Progenitor cell of endocrine pancreas (in vitro differentiated cells): Measurements from ENCODE around the gene FETUB. TPM values are rescaled to one million over a fixed set of nuclear protein-coding genes. Genes with fewer than 3 reads are reported as not detected.

Source experiments
- DNase-seq: peaks from one replicate; pipeline ENCODE4 v3.0.0; 2021; ENCODE audit warnings: low spot score; ENCODE audit not compliant: unreplicated experiment
- H3K27ac Mint-ChIP-seq: 2 replicates; pipeline ENCODE4 v1.8.0; 2021; ENCODE audit warnings: mild to moderate bottlenecking, moderate library complexity, mixed read lengths
- H3K27me3 Mint-ChIP-seq: 2 replicates; pipeline ENCODE4 v1.8.0; 2021; ENCODE audit warnings: mixed read lengths
- H3K36me3 Mint-ChIP-seq: 2 replicates; pipeline ENCODE4 v1.8.0; 2022; ENCODE audit warnings: mixed read lengths; ENCODE audit not compliant: insufficient read depth
- H3K4me1 Mint-ChIP-seq: 2 replicates; pipeline ENCODE4 v1.8.0; 2021; ENCODE audit warnings: low read depth, mixed read lengths
- H3K4me3 Mint-ChIP-seq: 2 replicates; pipeline ENCODE4 v1.8.0; 2021; ENCODE audit warnings: low read depth, mild to moderate bottlenecking, moderate library complexity, mixed read lengths
- H3K9me3 Mint-ChIP-seq: 2 replicates; pipeline ENCODE4 v1.8.0; 2021; ENCODE audit warnings: low read depth, mixed read lengths
- total RNA-seq: library from RNA; stranded (reverse); gene quantifications from 2 replicates; pipeline ENCODE4 v1.2.1, GENCODE V29; 2021
- TF ChIP-seq, protein P1 (sequence below): fragments of 200-600 bp; sonication (generic); IDR thresholded peaks from one replicate; pipeline ENCODE4 v1.5.0; 2021; ENCODE audit warnings: antibody characterized with exemption, mild to moderate bottlenecking; ENCODE audit not compliant: unreplicated experiment

FETUB gene
- total RNA-seq, 1 donor from 2014 or later = not detected

GRCh38 chr3:186614597-186615483 is 25.4 kb upstream of the FETUB start:
- TF ChIP-seq, protein P1, sequence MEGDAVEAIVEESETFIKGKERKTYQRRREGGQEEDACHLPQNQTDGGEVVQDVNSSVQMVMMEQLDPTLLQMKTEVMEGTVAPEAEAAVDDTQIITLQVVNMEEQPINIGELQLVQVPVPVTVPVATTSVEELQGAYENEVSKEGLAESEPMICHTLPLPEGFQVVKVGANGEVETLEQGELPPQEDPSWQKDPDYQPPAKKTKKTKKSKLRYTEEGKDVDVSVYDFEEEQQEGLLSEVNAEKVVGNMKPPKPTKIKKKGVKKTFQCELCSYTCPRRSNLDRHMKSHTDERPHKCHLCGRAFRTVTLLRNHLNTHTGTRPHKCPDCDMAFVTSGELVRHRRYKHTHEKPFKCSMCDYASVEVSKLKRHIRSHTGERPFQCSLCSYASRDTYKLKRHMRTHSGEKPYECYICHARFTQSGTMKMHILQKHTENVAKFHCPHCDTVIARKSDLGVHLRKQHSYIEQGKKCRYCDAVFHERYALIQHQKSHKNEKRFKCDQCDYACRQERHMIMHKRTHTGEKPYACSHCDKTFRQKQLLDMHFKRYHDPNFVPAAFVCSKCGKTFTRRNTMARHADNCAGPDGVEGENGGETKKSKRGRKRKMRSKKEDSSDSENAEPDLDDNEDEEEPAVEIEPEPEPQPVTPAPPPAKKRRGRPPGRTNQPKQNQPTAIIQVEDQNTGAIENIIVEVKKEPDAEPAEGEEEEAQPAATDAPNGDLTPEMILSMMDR = peak; percentile 91
- Mint-ChIP-seq H3K27ac (no peak overlapping the region), H3K36me3 (no peaks in the 10 kb centered on the region), H3K4me3 (no peak overlapping the region), H3K9me3 (no peaks in the 10 kb centered on the region), H3K27me3 (peaks cover 56% of the 10 kb centered on the region), H3K4me1 (peaks cover 5% of the 10 kb centered on the region)
- peak; percentile 75 for DNase-seq

DNA sequence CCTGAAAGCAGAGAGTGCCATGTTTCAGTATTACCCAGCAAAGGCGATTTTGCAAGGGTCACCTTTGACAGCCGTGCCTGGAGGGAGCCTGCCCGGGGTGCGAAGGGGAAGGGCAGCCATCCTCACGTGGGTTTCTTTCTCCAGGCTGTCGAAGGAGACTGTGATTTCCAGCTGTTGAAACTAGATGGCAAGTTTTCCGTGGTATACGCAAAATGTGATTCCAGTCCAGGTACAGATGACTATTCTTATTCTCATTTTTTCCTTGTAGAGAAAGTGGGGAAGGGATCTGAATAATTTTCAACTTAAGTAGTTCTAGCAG is 23.9 kb upstream of the FETUB start:
- Mint-ChIP-seq H3K27ac (no peak overlapping the region), H3K27me3 (peaks cover 60% of the 10 kb centered on the region), H3K4me3 (no peak overlapping the region), H3K36me3 (no peaks in the 10 kb centered on the region), H3K4me1 (peaks cover 5% of the 10 kb centered on the region), H3K9me3 (no peaks in the 10 kb centered on the region)
- TF ChIP-seq, protein P1 = no peak
- DNase-seq = no peak

GRCh38 chr3:186617036-186617946 is 22.9 kb upstream of the FETUB start:
- DNase-seq = peak; percentile 47
- H3K27me3 Mint-ChIP-seq = peaks cover 63% of the 10 kb centered on the region
- H3K27ac Mint-ChIP-seq = no peak overlapping the region
- H3K4me3 Mint-ChIP-seq = peak overlapping the region; percentile 45
- TF ChIP-seq, protein P1 = peak; percentile 91
- no peaks in the 10 kb centered on the region for H3K9me3 Mint-ChIP-seq
- no peaks in the 10 kb centered on the region for H3K36me3 Mint-ChIP-seq
- peaks cover 2% of the 10 kb centered on the region for H3K4me1 Mint-ChIP-seq

DNA sequence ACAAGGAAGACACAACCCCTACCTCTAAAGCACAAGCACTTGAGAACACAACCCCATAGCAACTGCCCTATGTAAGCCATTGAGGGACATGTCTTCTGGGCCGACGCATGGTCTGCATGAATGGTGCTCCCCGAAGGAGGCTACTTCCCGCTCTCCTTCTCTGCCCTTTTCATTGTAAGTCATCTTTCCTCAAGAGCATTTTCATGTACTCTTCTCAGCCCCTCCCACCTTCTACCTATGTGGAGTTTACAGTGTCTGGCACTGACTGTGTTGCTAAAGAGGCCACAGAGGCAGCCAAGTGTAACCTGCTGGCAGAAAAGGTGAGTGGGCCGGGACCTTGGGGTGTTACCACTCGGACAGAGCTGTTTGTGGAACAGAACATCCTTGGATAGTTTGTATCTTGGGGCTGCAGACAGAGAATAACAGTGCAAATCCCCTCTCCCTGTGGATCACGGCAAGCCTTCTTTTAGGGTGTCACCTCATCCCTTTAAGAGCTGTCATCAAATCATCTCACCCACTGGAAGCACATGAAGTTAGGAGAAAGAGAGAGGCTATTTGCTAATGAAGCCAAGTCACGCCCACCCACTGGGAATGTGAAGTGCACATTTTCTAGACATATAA is 21.8 kb upstream of the FETUB start:
- peaks cover 2% of the 10 kb centered on the region for H3K4me1 Mint-ChIP-seq
- no peaks in the 10 kb centered on the region for H3K9me3 Mint-ChIP-seq
- no peak overlapping the region for H3K4me3 Mint-ChIP-seq
- H3K27me3 Mint-ChIP-seq = peaks cover 62% of the 10 kb centered on the region
- DNase-seq = no peak
- TF ChIP-seq, protein P1 = no peak
- H3K27ac Mint-ChIP-seq = no peak overlapping the region
- no peaks in the 10 kb centered on the region for H3K36me3 Mint-ChIP-seq

DNA sequence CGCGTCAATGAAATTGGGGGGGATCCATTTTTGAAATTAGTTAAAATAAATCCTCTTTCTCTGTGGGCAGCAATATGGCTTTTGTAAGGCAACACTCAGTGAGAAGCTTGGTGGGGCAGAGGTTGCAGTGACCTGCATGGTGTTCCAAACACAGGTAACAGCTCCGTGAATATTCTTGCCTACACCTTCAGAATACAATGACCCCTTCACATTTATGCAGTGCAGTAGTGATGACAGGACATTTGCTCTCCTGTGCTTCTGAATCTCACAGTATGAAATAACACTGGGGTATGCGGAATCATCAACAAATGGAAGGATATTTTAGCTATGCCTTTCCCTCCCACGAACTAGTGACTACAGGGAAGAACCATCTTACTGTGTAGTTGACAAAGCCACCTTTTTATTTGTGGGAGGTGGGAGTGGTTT is 20.4 kb upstream of the FETUB start:
- H3K27ac Mint-ChIP-seq = no peak overlapping the region
- peaks cover 2% of the 10 kb centered on the region for H3K4me1 Mint-ChIP-seq
- no peaks in the 10 kb centered on the region for H3K36me3 Mint-ChIP-seq
- TF ChIP-seq, protein P1 = no peak
- no peaks in the 10 kb centered on the region for H3K9me3 Mint-ChIP-seq
- no peak overlapping the region for H3K4me3 Mint-ChIP-seq
- no peak for DNase-seq
- peaks cover 49% of the 10 kb centered on the region for H3K27me3 Mint-ChIP-seq
